WTC11 (cell line): ENCODE data around the gene CCNA1. TPM values are rescaled to one million over a fixed set of nuclear protein-coding genes. Genes with fewer than 3 reads are reported as not detected.
A peak's percentile ranks its signal among the peaks of the same experiment; 100 is the strongest.

ENCODE experiments used
- ATAC-seq: fragments of 200-7000 bp; cut with Tn5 transposase; 2 replicates; pipeline ENCODE4 v1.10.0; 2021; ENCODE audit warnings: mild to moderate bottlenecking, moderate library complexity
- CTCF ChIA-PET: fragments of 300-600 bp; sonication (Branson Sonifier 250); formaldehyde crosslinking; loops from one replicate; lab custom pipeline; 2021; ENCODE audit warnings: antibody characterized with exemption; lab: Charles Lee
- POLR2A ChIA-PET: fragments of 350-600 bp; sonication (Branson Sonifier 250); formaldehyde crosslinking; loops from one replicate; lab custom pipeline; 2021; ENCODE audit warnings: antibody characterized with exemption; lab: Charles Lee
- DNase-seq: peaks from one replicate; pipeline ENCODE4 v3.0.0; 2021; ENCODE audit warnings: low spot score
- H3K27ac Mint-ChIP-seq: 2 replicates; pipeline ENCODE4 v1.8.0; 2021; ENCODE audit warnings: mixed read lengths
- H3K27me3 Mint-ChIP-seq: 2 replicates; pipeline ENCODE4 v1.8.0; 2021; ENCODE audit warnings: low read depth, mild to moderate bottlenecking, moderate library complexity, mixed read lengths
- H3K36me3 Mint-ChIP-seq: 2 replicates; pipeline ENCODE4 v1.8.0; 2021; ENCODE audit warnings: mixed read lengths
- H3K4me1 Mint-ChIP-seq: 2 replicates; pipeline ENCODE4 v1.8.0; 2022; ENCODE audit warnings: mixed read lengths
- H3K4me3 Mint-ChIP-seq: 2 replicates; pipeline ENCODE4 v1.8.0; 2021; ENCODE audit warnings: mild to moderate bottlenecking, moderate library complexity, mixed read lengths
- H3K9me3 Mint-ChIP-seq: 2 replicates; pipeline ENCODE4 v1.8.0; 2021; ENCODE audit warnings: mixed read lengths
- ATF3 ChIP-seq: sonication (generic); formaldehyde crosslinking; conservative IDR thresholded peaks from 2 replicates; pipeline ENCODE4 v1.8.1; 2022; ENCODE audit warnings: mild to moderate bottlenecking, missing genetic modification reagents
- ATF6 ChIP-seq: sonication (generic); formaldehyde crosslinking; IDR thresholded peaks from 2 replicates; pipeline ENCODE4 v1.8.1; 2023; ENCODE audit warnings: mild to moderate bottlenecking, missing genetic modification reagents
- E2F1 ChIP-seq: sonication (generic); formaldehyde crosslinking; IDR thresholded peaks from 2 replicates; pipeline ENCODE4 v1.8.0; 2022; ENCODE audit warnings: mild to moderate bottlenecking, missing genetic modification reagents
- ELF4 ChIP-seq: sonication (generic); formaldehyde crosslinking; IDR thresholded peaks from 2 replicates; pipeline ENCODE4 v1.8.1; 2022; ENCODE audit warnings: low read depth, mild to moderate bottlenecking, moderate library complexity, missing genetic modification reagents
- ERG ChIP-seq: fragments of 250-450 bp; sonication (Bioruptor Pico); IDR thresholded peaks from 2 replicates; pipeline ENCODE4 v1.8.0; 2021; ENCODE audit warnings: mild to moderate bottlenecking
- ESRRA ChIP-seq: sonication (generic); formaldehyde crosslinking; IDR thresholded peaks from 2 replicates; pipeline ENCODE4 v1.8.1; 2022; ENCODE audit warnings: mild to moderate bottlenecking, missing genetic modification reagents, borderline replicate concordance
- ETV6 ChIP-seq: sonication (generic); formaldehyde crosslinking; IDR thresholded peaks from 2 replicates; pipeline ENCODE4 v1.8.1; 2022; ENCODE audit warnings: mild to moderate bottlenecking, missing genetic modification reagents
- FOXK1 ChIP-seq: sonication (generic); formaldehyde crosslinking; IDR thresholded peaks from 2 replicates; pipeline ENCODE4 v1.8.0; 2022; ENCODE audit warnings: mild to moderate bottlenecking, moderate library complexity, missing genetic modification reagents
- FOXP1 ChIP-seq: sonication (generic); formaldehyde crosslinking; IDR thresholded peaks from 2 replicates; pipeline ENCODE4 v1.8.0; 2022; ENCODE audit warnings: missing genetic modification reagents, mild to moderate bottlenecking, moderate library complexity, borderline replicate concordance
- GRHL2 ChIP-seq: fragments of 250-450 bp; sonication (Bioruptor Pico); IDR thresholded peaks from 2 replicates; pipeline ENCODE4 v1.8.0; 2022; ENCODE audit warnings: mild to moderate bottlenecking, moderate library complexity; ENCODE audit not compliant: insufficient replicate concordance, severe bottlenecking
- GTF2I ChIP-seq: fragments of 250-450 bp; sonication (Bioruptor Pico); conservative IDR thresholded peaks from 2 replicates; pipeline ENCODE4 v1.4.0; 2021; ENCODE audit warnings: mild to moderate bottlenecking
- HMGXB4 ChIP-seq: sonication (generic); formaldehyde crosslinking; IDR thresholded peaks from 2 replicates; pipeline ENCODE4 v1.8.1; 2023; ENCODE audit warnings: mild to moderate bottlenecking, moderate library complexity, missing genetic modification reagents
- MXD4 ChIP-seq: fragments of 250-450 bp; sonication (Bioruptor Pico); IDR thresholded peaks from 2 replicates; pipeline ENCODE4 v1.8.0; 2021; ENCODE audit warnings: mild to moderate bottlenecking, moderate library complexity, borderline replicate concordance
- PREB ChIP-seq: sonication (generic); formaldehyde crosslinking; IDR thresholded peaks from 2 replicates; pipeline ENCODE4 v1.8.1; 2022; ENCODE audit warnings: mild to moderate bottlenecking, missing genetic modification reagents, moderate library complexity, borderline replicate concordance
- USF1 ChIP-seq: sonication (generic); formaldehyde crosslinking; IDR thresholded peaks from 2 replicates; pipeline ENCODE4 v1.8.0; 2022; ENCODE audit warnings: mild to moderate bottlenecking, missing genetic modification reagents
- ZNF232 ChIP-seq: sonication (generic); formaldehyde crosslinking; IDR thresholded peaks from 2 replicates; pipeline ENCODE4 v1.8.0; 2022; ENCODE audit warnings: mild to moderate bottlenecking, missing genetic modification reagents
- ZNF281 ChIP-seq: sonication (generic); formaldehyde crosslinking; IDR thresholded peaks from 2 replicates; pipeline ENCODE4 v1.8.0; 2023; ENCODE audit warnings: mild to moderate bottlenecking, missing genetic modification reagents
- ZNF416 ChIP-seq: fragments of 250-450 bp; sonication (Bioruptor Pico); IDR thresholded peaks from 2 replicates; pipeline ENCODE4 v1.9.0; 2021; ENCODE audit warnings: mild to moderate bottlenecking, inconsistent platforms
- total RNA-seq: library from RNA; stranded (reverse); gene quantifications from 3 replicates; pipeline ENCODE4 v1.2.3, GENCODE V29; 2021

Gene CCNA1
- total RNA-seq, 1 experiment from 2014 or later = 3.8 TPM

- no peak for TF ChIP-seq FOXK1 (CRISPR knock-in tag)
- TF ChIP-seq ELF4 (CRISPR knock-in tag) = no peak
- no peak for TF ChIP-seq ERG (CRISPR knock-in tag)
- no peak for TF ChIP-seq MXD4 (CRISPR knock-in tag)
- no peak for TF ChIP-seq E2F1
- TF ChIP-seq ATF6 (CRISPR knock-in tag) = no peak
- no peak for TF ChIP-seq ETV6 (CRISPR knock-in tag)
- TF ChIP-seq GRHL2 (CRISPR knock-in tag) = no peak
- TF ChIP-seq, all 79 proteins: peak for 0
Observed at GRCh38 chr13:36421447-36421846, 10.8 kb upstream of the CCNA1 start (continued).

- H3K4me1 Mint-ChIP-seq = peaks cover 19% of the 10 kb centered on the region
- H3K27ac Mint-ChIP-seq = no peak overlapping the region
- ChIA-PET POLR2A (no interaction called here), CTCF (no interaction called here)
- no peak overlapping the region for H3K4me3 Mint-ChIP-seq
- peaks cover 18% of the 10 kb centered on the region for H3K9me3 Mint-ChIP-seq
- peaks cover 46% of the 10 kb centered on the region for H3K27me3 Mint-ChIP-seq
- H3K36me3 Mint-ChIP-seq = no peaks in the 10 kb centered on the region
- TF ChIP-seq ETV6 (CRISPR knock-in tag) = no peak
- TF ChIP-seq, all 79 proteins: peak for 0
- DNase-seq (no peak), ATAC-seq (no peak)
Observed at GRCh38 chr13:36428086-36428485, 4.2 kb upstream of the CCNA1 start.

GRCh38 chr13:36430247-36431203 is 1.8 kb upstream of the CCNA1 start:
- POLR2A ChIA-PET = no interaction called here
- DNase-seq (peak; percentile 38), ATAC-seq (peak; percentile 21)
- CTCF ChIA-PET = interaction anchor here (0.6 to 2.2 kb wide), 3 partner anchors 13 to 385 kb away, joined by 3 to 11 read pairs (median 3); partner anchors contain the start of gene SPART
- Mint-ChIP-seq H3K27ac (no peak overlapping the region), H3K9me3 (peaks cover 8% of the 10 kb centered on the region), H3K4me1 (peaks cover 19% of the 10 kb centered on the region), H3K4me3 (peak overlapping the region; percentile 64), H3K36me3 (no peaks in the 10 kb centered on the region), H3K27me3 (peaks cover 68% of the 10 kb centered on the region)
- TF ChIP-seq HMGXB4 (no peak), ESRRA (CRISPR knock-in tag) (no peak), ZNF281 (CRISPR knock-in tag) (no peak), PREB (no peak), GTF2I (CRISPR knock-in tag) (no peak), ZNF232 (CRISPR knock-in tag) (no peak), FOXP1 (CRISPR knock-in tag) (no peak), ETV6 (CRISPR knock-in tag) (no peak), USF1 (CRISPR knock-in tag) (no peak), ZNF416 (CRISPR knock-in tag) (no peak), ATF3 (CRISPR knock-in tag) (no peak)
